Trophoblast cell (in vitro differentiated cells and primary cell): ENCODE data around the gene RPS16.
A peak's percentile ranks its signal among the peaks of the same experiment; 100 is the strongest.

ENCODE experiments used
- DNase-seq, 2 donors: peaks; one replicate each; pipeline ENCODE4 v3.0.0-alpha.2; 2016
- H2AFZ ChIP-seq: 2 replicates; pipeline ENCODE4 v1.6.1; 2013; ENCODE audit warnings: low read length, moderate library complexity, mild to moderate bottlenecking; ENCODE audit not compliant: insufficient read depth, poor library complexity
- H2AK5ac ChIP-seq: 2 replicates; pipeline ENCODE4 v1.6.1; 2013; ENCODE audit warnings: mild to moderate bottlenecking, low read length
- H2BK120ac ChIP-seq: 2 replicates; pipeline ENCODE4 v1.6.1; 2013; ENCODE audit warnings: low read length, mild to moderate bottlenecking, moderate library complexity; ENCODE audit not compliant: insufficient read depth, poor library complexity
- H2BK12ac ChIP-seq: 2 replicates; pipeline ENCODE4 v1.6.1; 2013; ENCODE audit warnings: mild to moderate bottlenecking, low read length, moderate library complexity
- H2BK5ac ChIP-seq: 2 replicates; pipeline ENCODE4 v1.6.1; 2013; ENCODE audit warnings: low read length, low read depth, moderate library complexity, mild to moderate bottlenecking; ENCODE audit not compliant: poor library complexity
- H3K14ac ChIP-seq: 2 replicates; pipeline ENCODE4 v1.6.1; 2013; ENCODE audit warnings: mild to moderate bottlenecking, low read length
- H3K18ac ChIP-seq: 2 replicates; pipeline ENCODE4 v1.6.1; 2013; ENCODE audit warnings: mild to moderate bottlenecking, low read length
- H3K23ac ChIP-seq: 2 replicates; pipeline ENCODE4 v1.6.1; 2013; ENCODE audit warnings: low read length
- H3K27ac ChIP-seq: 2 replicates; pipeline ENCODE4 v1.5.1; 2013; ENCODE audit warnings: low read depth, mild to moderate bottlenecking, inconsistent platforms, low read length, moderate library complexity
- H3K27me3 ChIP-seq: 2 replicates; pipeline ENCODE4 v1.6.1; 2013; ENCODE audit warnings: inconsistent platforms, mild to moderate bottlenecking, low read length, moderate library complexity; ENCODE audit not compliant: insufficient read depth
- H3K36me3 ChIP-seq, 2 experiments: 1 replicate in 1 of 2; 2 replicates in 1 of 2; pipeline ENCODE4 v1.6.1; 2013; ENCODE audit warnings: low read length in 2 of 2, mild to moderate bottlenecking in 2 of 2, moderate library complexity in 1 of 2; ENCODE audit not compliant: insufficient read depth in 2 of 2, control insufficient read depth in 1 of 2
- H3K4ac ChIP-seq: 2 replicates; pipeline ENCODE4 v1.6.1; 2013; ENCODE audit warnings: low read depth, mild to moderate bottlenecking, low read length, moderate library complexity
- H3K4me1 ChIP-seq, 2 experiments: 1 replicate in 1 of 2; 2 replicates in 1 of 2; pipeline ENCODE4 v1.6.1; 2013; ENCODE audit warnings: low read length in 2 of 2, mild to moderate bottlenecking in 2 of 2, moderate library complexity in 1 of 2; ENCODE audit not compliant: insufficient read depth in 2 of 2, control insufficient read depth in 1 of 2
- H3K4me2 ChIP-seq: 2 replicates; pipeline ENCODE4 v1.6.1; 2013; ENCODE audit warnings: inconsistent platforms, mild to moderate bottlenecking, low read length, moderate library complexity
- H3K4me3 ChIP-seq: 2 replicates; pipeline ENCODE4 v1.5.1; 2013; ENCODE audit warnings: mild to moderate bottlenecking, low read depth, low read length, inconsistent platforms
- H3K79me1 ChIP-seq: one replicate; pipeline ENCODE4 v1.6.1; 2013; ENCODE audit warnings: low read length
- H3K79me2 ChIP-seq: 2 replicates; pipeline ENCODE4 v1.6.1; 2013; ENCODE audit warnings: low read length, mild to moderate bottlenecking; ENCODE audit not compliant: control insufficient read depth, insufficient read depth, poor library complexity
- H3K9ac ChIP-seq: 2 replicates; pipeline ENCODE4 v1.6.1; 2013; ENCODE audit warnings: mild to moderate bottlenecking, low read length
- H3K9me3 ChIP-seq: 2 replicates; pipeline ENCODE4 v1.6.1; 2013; ENCODE audit warnings: low read depth, mild to moderate bottlenecking, control low read depth, inconsistent platforms, low read length; ENCODE audit not compliant: insufficient read depth
- H4K12ac ChIP-seq: 2 replicates; pipeline ENCODE4 v1.6.1; 2013; ENCODE audit warnings: low read depth, mild to moderate bottlenecking, low read length, moderate library complexity
- H4K8ac ChIP-seq: 2 replicates; pipeline ENCODE4 v1.6.1; 2013; ENCODE audit warnings: low read depth, mild to moderate bottlenecking, low read length, moderate library complexity
- H4K91ac ChIP-seq: one replicate; pipeline ENCODE4 v1.6.1; 2013; ENCODE audit warnings: low read depth, mild to moderate bottlenecking, low read length, moderate library complexity
- WGBS: extraction: QIAGEN DNeasy Blood & Tissue Kit; methylation state at CpG from one replicate; pipeline ENCODE4 v1.1.7; 2013; ENCODE audit warnings: missing lambda C conversion rate; ENCODE audit not compliant: insufficient read length, insufficient coverage; ENCODE audit errors: extremely low coverage; 5-methylcytosine and 5-hydroxymethylcytosine counted together

RPS16 gene

DNA sequence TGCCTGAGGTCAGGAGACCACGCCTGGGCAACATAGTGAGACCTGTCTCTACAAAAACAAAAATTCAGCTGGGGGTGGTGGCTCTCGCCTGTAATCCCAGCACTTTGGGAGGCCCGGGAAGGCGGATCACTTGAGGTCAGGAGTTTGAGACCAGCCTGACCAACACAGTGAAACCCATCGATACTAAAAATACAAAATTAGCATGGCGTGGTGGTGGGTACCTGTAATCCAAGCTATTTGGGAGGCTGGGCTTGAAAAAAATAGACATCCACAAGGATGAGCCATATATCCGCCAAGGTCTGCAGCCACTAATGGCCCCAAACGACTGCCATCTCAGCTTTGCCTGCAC is 3.1 kb downstream of the RPS16 start:
- H3K9me3 ChIP-seq, result no peaks in the 10 kb centered on the region
- no peak overlapping the region for H3K14ac ChIP-seq
- no peak overlapping the region for H3K27ac ChIP-seq
- no peak overlapping the region for H2AK5ac ChIP-seq
- no peak overlapping the region for H3K23ac ChIP-seq
- H2BK5ac ChIP-seq, result no peak overlapping the region
- H3K79me1 ChIP-seq, result peaks cover 16% of the 10 kb centered on the region
- no peak overlapping the region for H3K4ac ChIP-seq
- H2BK120ac ChIP-seq, result no peak overlapping the region
- H3K36me3 ChIP-seq, result peaks cover 22 to 26% of the 10 kb centered on the region in 2 experiments
- H3K4me2 ChIP-seq, result no peak overlapping the region
- WGBS, result no CpG with 5 or more reads among the region's 8 CpGs
- no peak overlapping the region for H3K18ac ChIP-seq
- no peak overlapping the region for H4K91ac ChIP-seq
- DNase-seq, result no peak
- no peaks in the 10 kb centered on the region for H3K27me3 ChIP-seq
- no peak overlapping the region for H3K9ac ChIP-seq
- H3K4me3 ChIP-seq, result no peak overlapping the region
- H3K79me2 ChIP-seq, result peaks cover 10% of the 10 kb centered on the region
- H4K12ac ChIP-seq, result no peak overlapping the region
- no peak overlapping the region for H2BK12ac ChIP-seq
- no peak overlapping the region for H2AFZ ChIP-seq
- H3K4me1 ChIP-seq, result peaks cover 17 to 27% of the 10 kb centered on the region in 2 experiments
- no peak overlapping the region for H4K8ac ChIP-seq

DNA sequence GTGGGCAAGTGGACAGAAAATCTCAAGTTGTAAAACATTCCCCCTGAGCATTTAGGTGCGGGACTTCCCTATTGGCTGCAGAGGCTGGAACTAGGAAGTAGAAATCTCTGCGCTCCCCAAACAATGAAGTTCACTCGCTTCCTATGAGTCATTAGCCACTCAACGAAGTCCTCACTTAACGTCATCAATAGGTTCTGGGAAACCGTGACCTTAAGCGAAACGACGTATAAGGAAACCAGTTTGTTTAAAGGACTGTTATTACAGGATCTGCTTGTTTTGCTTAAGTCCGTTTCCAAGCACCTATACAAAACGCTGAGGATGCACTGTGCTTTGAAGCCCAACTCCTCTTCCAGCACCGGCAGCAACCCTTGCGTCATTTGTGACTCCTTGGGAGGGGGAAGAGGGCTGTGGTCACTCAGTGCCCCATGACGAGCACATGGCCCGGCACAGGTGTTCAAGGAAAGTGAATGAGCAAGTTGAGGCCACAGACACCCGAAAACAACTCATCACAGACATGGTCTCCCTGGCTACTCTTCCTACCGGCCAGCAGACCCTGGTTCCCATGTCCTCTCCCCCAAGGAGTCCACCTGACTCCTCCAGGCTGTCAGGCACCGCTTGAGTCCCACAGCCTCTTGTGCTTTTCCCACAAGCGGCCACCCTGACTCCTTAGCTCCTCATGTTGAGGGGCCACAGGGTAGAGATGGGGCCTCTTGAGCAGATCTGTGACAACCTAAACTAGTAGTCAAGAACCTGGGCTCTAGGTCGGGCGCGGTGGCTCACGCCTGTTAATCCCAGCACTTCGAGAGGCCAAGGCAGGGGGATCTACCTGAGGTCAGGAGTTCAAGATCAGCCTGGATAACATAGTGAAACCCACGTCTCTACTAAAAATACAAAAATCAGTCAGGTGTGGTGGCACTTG is 4.8 kb downstream of the RPS16 start:
- Histone ChIP-seq H3K79me2 (peaks cover 8% of the 10 kb centered on the region), H3K9me3 (no peaks in the 10 kb centered on the region), H3K27ac (peak overlapping the region; percentile 4), H3K79me1 (peaks cover 14% of the 10 kb centered on the region), H3K4me1 (peaks cover 13 to 26% of the 10 kb centered on the region in 2 experiments), H2AFZ (no peak overlapping the region), H4K12ac (no peak overlapping the region), H2BK120ac (no peak overlapping the region), H4K8ac (no peak overlapping the region), H3K4me3 (no peak overlapping the region), H3K9ac (no peak overlapping the region), H4K91ac (no peak overlapping the region), H3K27me3 (no peaks in the 10 kb centered on the region), H3K4me2 (no peak overlapping the region), H3K4ac (no peak overlapping the region), H3K23ac (no peak overlapping the region), H2BK5ac (no peak overlapping the region), H3K14ac (no peak overlapping the region), H2BK12ac (no peak overlapping the region), H3K36me3 (peaks cover 22 to 26% of the 10 kb centered on the region in 2 experiments), H3K18ac (no peak overlapping the region), H2AK5ac (no peak overlapping the region)
- peak; percentile 86 to 93 for DNase-seq
- no CpG with 5 or more reads among the region's 25 CpGs for WGBS

DNA sequence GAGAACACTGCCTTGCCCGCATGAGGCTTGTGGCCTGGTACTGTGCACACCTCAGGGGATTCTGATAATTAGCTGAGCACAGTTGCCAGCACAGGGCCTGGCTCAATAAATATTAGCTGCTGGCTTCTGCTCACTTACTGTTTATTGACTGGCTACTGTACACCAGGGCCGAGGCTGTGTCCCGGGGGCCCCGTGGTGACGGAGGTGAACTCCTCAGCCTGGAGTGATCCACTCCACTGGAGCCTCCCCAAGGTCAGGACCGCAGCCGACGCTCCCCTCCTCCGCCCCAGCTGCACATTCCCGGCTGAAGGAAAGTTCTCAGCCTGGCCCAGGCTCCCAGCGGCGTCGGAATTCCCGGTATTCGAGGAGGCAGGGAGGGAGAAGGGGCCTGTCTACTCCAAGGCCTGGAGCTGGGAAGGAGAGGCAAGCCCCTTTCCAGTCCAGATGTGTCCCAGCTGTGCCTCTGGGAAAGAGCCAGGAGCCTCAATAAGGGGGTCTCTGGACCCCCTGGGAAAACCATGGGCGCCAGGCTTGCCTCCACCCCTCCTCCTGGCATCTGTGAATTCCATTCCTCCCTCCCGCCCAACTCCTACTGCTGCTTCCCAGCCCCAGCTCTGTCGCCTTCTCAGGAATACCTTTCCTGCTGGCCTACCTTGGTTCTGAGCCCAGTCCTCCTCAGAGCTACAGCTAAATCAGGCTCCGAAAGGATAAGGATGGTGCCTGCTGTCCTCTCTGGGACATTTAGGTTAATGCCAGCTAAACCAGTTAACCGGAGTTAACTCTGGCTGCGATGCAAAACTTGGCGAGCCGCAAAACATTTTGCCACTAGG is 7.3 kb downstream of the RPS16 start:
- Histone ChIP-seq H3K18ac (peak overlapping the region; percentile 38), H3K79me2 (no peaks in the 10 kb centered on the region), H4K8ac (peak overlapping the region; percentile 59), H3K4me3 (no peak overlapping the region), H3K4ac (peak overlapping the region; percentile 41), H3K79me1 (peaks cover 10% of the 10 kb centered on the region), H2BK5ac (peak overlapping the region; percentile 82), H3K9me3 (peaks cover 5% of the 10 kb centered on the region), H3K9ac (no peak overlapping the region), H3K23ac (no peak overlapping the region), H2AK5ac (peak overlapping the region; percentile 57), H4K12ac (peak overlapping the region; percentile 31), H2BK120ac (peak overlapping the region; percentile 82), H3K4me1 (peaks cover 13 to 21% of the 10 kb centered on the region in 2 experiments), H3K27ac (peak overlapping the region; percentile 81), H4K91ac (peak overlapping the region; percentile 71), H3K36me3 (peaks cover 30 to 36% of the 10 kb centered on the region in 2 experiments), H2AFZ (peak overlapping the region; percentile 74), H3K4me2 (peak overlapping the region; percentile 26), H3K14ac (peak overlapping the region; percentile 80), H3K27me3 (no peaks in the 10 kb centered on the region), H2BK12ac (peak overlapping the region; percentile 85)
- no CpG with 5 or more reads among the region's 23 CpGs for WGBS
- peak; percentile 75 to 85 for DNase-seq

GRCh38 chr19:39427707-39428106 is 8.0 kb downstream of the RPS16 start:
- peaks cover 10% of the 10 kb centered on the region for H3K79me1 ChIP-seq
- WGBS, result no CpG with 5 or more reads among the region's 11 CpGs
- no peak overlapping the region for H3K4me2 ChIP-seq
- H3K27me3 ChIP-seq, result no peaks in the 10 kb centered on the region
- H4K8ac ChIP-seq, result peak overlapping the region; percentile 8
- H3K79me2 ChIP-seq, result no peaks in the 10 kb centered on the region
- no peak overlapping the region for H3K4ac ChIP-seq
- peaks cover 13 to 21% of the 10 kb centered on the region in 2 experiments for H3K4me1 ChIP-seq
- no peak overlapping the region for H2BK120ac ChIP-seq
- H2AFZ ChIP-seq, result no peak overlapping the region
- H3K9me3 ChIP-seq, result peaks cover 5% of the 10 kb centered on the region
- no peak overlapping the region for H4K12ac ChIP-seq
- H3K14ac ChIP-seq, result no peak overlapping the region
- peak overlapping the region; percentile 50 for H3K18ac ChIP-seq
- no peak overlapping the region for H3K9ac ChIP-seq
- H2AK5ac ChIP-seq, result peak overlapping the region; percentile 64
- DNase-seq, result no peak
- H2BK5ac ChIP-seq, result no peak overlapping the region
- no peak overlapping the region for H3K23ac ChIP-seq
- no peak overlapping the region for H3K4me3 ChIP-seq
- H3K36me3 ChIP-seq, result peaks cover 30 to 36% of the 10 kb centered on the region in 2 experiments
- peak overlapping the region; percentile 4 for H4K91ac ChIP-seq
- no peak overlapping the region for H3K27ac ChIP-seq
- no peak overlapping the region for H2BK12ac ChIP-seq
